HuH-7.5 (cell line): ENCODE measurements around the gene CSPG5.

Source experiments
- DNase-seq: peaks from one replicate; pipeline ENCODE4 v3.0.0; 2011; ENCODE audit warnings: low spot score

Gene CSPG5, protein sequence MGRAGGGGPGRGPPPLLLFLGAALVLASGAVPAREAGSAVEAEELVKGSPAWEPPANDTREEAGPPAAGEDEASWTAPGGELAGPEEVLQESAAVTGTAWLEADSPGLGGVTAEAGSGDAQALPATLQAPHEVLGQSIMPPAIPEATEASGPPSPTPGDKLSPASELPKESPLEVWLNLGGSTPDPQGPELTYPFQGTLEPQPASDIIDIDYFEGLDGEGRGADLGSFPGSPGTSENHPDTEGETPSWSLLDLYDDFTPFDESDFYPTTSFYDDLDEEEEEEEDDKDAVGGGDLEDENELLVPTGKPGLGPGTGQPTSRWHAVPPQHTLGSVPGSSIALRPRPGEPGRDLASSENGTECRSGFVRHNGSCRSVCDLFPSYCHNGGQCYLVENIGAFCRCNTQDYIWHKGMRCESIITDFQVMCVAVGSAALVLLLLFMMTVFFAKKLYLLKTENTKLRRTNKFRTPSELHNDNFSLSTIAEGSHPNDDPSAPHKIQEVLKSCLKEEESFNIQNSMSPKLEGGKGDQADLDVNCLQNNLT

DNA sequence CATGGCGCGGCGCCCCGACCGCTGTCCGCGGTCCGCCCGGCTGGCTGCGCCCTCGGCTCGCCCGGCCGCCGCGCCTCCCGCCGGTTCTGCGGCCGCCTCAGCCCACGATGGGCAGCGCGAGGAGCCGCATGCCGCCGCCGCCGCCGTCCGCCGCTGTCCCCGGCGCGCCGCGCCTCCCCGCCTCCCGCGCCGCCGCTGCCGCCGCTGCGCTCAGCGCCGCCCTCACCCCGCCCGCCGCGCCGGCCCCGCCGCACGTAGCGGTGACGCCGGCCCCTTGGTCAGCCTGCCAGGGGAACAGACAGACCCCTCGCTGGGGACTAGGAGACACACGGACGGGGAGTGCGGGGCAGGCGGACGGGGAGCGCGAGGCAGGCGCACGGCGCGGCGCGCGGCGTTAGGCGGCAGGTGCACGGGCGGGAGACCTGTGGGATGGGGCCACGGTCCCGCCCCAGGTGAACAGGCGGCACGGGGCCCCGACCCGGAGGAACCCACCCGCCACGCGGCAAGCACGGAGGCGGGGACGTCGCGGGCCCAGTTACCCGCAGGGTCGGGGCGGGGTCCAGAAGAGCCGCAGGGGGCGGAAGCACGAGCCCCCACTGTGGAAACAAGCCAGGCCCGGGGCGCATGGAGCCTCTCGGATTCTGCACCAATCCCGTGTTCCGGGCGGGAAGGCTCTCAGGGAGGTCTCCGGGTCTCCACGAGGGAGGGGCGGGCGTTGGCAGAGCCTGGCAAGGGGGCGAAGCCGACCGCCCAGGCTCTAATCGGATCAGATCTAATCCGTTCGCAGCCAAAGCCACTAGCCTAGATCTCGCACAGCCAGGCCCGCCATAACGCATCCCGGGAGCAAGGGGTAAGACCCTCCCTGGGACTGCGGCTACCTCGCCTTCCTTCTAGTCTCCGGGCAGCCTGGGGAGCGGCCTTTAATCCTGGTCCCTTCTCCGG lies at the start of gene CSPG5:
Gene CSPG5 (minus strand): TSS at position 175 of the 942 bp plus-strand sequence. CDS start 172 bp downstream, at position 3.
- DNase-seq: peak; percentile 56

DNA sequence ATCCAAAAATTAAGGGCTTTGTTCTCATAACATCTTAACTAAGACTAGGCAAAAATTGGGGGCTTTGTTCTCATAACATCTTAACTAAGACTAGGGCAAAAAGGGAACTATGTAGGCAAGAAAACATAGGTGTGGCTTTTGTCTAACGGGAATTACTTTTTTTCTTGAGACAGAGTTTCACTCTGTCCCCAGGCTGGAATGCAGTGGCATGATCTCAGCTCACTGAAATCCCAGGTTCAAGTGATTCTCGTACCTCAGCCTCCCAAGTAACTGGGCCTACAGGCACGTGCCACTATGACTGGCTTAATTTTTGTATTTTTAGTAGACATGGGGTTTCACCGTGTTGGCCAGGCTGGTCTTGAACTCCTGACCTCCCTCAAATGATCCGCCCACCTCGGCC lies 49.8 kb upstream of the CSPG5 start:
- no peak for DNase-seq

DNA sequence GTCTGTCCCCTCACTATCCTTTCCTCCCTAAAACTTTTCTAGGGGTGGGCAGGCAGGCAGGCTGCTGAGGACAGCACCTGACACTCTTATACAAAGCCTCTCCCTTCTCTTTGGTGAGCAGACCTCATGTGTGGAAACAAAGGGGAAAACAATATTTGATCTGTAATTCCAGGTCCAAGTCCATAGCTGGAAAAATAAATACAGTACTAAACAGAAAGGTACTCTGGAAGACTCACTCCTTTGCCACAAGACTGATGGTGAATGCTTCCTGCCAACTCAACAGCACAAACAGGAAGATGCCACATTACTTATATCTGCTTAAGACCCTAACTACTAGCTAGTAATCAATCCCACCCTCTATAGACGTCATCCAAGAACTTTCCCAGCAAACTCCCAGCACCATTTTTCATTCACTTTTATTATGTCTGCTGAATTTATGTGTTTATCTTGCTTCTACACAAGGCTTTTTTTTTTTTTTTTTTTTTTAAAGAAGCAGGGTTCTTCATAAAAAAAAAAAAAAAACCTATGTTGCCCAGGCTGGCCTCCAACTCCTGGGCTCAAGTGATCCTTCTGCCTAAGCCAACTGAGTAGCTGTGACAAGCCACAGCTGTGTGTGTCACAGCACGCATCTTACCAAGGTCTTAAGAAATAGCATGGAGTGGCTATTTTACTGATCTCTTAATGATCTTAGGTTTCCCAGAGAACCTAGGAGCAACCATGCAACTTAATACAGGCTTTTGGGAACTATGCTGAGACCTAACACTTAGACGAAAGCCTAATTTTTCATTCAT lies 44.2 kb upstream of the CSPG5 start:
- no peak for DNase-seq

DNA sequence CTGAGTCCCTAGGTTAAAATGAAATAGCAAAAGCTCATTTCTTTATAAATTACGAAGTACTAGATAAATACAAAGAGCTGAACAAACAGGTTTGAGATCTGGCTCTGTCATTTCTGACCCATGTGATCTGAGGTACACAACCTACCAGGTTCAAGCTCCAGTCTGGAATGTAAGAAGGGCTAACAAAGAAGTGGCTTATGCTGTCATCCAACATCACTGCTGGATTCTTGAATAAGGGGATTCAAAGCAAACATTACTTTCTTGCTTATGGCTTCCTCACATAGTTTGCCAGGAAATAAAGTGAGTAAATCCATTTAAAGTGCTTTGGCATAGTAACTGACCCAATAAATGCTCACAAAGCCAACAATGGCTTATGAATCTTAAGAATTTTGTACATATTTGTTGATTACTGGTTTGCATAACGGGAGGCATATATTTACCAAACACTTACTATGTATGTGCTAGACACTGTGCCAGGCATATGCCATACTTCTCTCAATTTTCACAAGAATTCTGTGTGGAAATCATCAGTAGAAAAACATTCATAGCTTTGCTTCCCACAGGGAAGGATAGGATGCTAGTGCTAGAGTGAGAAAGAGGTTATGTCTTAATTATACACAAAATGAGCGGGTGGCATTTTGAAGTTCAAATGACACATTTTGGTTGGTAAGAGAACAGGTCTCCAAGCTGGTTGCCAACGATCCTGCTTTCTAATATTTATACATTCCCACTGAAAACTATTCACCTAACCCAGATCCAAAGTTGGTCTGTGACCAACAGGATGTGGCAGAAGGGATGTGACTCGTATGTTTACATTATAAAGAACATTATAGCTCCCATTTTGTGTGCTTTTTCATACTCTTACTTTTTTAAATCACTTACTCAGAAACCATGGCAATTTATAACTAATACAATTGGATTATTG lies 38.7 kb upstream of the CSPG5 start:
- no peak for DNase-seq

DNA sequence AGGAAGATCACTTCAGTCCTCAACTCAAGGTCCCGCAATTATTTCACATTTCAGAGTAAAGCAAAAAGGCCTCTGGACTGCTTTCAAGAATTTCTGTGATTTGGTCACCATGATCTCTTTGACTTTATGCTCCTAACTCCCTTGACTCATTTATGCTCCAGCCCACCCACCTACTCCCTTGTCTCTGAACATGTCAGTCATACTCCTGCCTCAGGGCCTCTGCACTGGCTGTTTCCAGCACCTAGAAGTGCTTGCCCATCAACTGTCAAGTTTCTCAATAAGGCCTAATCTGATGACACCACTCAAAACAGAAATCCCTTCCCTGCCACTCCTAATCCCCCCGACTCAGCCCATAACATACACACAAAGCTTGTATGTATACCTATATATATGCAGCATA lies 36.1 kb upstream of the CSPG5 start:
- no peak for DNase-seq

DNA sequence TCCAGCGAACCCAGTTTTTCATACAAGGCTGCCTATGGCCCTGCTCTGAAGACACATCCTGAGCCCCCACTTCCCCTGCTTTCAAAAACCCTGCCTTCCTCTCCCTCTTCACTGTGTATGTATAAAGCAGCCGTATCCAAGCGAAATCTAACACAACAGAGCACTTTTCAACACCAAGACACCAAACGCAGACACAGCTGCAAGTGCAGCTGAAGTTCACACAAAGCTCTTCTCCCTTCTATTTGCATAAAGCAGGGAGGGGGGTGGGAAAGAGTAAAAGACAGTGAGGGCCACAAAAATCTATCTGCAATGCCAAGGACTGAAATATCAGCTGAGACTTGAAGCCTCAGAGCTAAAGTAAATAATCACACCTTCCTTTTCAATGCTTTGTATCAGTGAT lies 35.1 kb upstream of the CSPG5 start:
- no peak for DNase-seq

DNA sequence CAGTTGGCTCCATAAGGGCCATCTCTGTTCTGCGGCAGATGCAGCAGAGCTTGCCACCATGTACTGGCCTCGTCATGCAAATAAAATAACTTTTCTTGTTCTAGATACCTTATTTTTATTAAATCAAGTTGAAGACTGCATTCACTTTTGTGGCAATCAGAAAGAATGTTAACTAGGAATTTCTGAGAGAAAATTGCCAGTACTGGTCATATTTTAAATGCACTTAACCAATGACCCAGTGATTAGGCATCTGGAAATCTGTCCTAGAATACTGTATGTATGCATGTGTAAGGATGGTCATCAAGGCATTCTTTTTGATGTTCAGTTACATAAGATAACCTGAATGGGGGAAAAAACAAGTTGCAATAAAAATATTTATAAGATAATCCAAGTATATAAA lies 34.2 kb upstream of the CSPG5 start:
- no peak for DNase-seq

DNA sequence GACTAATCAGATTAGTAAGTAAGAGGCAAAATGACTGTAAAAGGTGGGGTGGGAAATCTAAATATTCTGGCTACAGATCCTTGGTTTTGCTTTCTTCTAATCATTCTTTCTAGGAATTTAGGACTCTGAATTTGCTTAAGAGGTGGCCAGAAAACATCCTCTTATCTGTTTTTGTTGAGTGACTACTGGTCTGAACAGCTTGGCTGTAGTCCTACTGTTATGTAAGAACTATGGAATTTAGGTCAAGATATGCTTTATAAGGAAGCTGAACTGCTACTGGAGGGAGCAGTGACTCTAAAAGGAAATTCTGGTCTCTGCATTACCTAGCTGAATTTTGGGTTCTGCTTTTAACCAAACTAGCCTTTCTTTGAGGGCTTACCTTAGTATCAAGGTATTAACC lies 33.5 kb upstream of the CSPG5 start:
- DNase-seq: no peak

DNA sequence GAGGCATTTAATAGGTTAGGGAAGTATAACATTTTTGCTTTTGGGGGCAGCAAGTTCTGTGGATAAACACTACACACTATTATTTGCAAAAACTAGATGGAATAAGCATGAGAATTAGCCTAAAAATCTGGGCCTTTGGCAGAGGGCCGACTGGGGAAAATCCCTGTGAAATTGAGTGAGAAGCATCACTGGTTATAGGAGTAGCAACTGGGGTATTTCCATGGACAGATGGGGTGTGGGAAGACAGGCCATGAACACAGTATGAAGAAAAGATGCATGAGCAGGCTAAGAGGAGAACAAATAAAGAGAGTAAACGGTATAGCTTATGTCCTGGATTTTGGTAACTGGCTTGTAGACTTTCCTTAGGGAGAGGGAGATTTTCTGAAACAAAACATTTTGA lies 32.9 kb upstream of the CSPG5 start:
- no peak for DNase-seq

DNA sequence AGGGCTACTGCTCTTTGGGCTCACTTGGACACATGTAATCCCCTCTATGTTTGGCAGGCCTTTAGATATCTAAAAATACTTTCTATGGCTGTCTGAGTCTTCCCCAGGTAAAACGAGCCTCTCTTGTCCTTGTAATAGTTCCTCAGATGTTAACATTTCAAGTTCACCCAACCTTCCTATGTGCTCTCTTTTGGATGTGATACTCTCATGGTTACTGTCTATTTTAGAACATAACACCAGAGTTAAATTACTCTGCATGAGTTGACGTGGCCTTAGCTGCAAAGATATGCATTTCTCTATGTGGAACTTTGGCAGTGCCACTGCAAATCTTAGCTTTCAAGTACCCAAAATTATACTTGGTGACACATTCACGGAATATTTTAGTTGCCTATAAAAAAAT lies 31.9 kb upstream of the CSPG5 start:
- no peak for DNase-seq

DNA sequence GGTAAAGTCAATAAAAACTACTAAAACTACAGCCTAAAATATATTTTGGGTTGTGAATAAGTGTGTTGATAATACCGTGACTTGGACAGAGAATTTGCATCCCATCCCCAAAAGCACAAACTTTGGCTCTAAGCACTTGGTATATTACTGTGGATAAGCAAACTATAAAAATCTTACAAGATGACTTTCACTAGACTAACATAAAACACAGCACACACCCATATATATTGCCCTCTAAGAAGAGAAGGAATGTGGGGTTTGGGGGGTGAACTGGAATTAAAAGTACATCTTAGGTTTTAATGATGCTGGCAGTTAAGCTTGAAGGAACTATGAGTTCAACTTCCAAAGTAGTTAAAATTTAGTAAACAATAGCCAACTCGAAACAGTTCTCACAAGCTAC lies 28.7 kb upstream of the CSPG5 start:
- DNase-seq: no peak

DNA sequence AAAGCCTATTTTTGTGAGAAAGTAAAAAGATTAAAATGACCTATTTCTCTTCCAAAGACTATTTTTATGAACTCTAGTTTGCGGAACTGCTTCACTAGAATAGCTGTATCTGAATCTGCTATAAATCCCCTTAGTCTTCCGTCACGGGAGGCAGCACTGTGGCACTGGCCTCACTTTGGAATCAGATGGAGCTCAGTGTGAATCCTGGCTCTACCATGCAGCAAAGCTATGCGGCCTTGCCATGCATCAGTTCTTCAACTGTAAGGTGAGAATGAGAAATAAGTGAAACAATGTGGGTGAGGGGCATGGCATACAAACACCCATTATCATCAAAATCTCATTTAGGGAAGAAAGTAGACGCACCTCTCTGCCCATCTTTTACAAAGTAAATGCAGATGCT lies 27.5 kb upstream of the CSPG5 start:
- no peak for DNase-seq

DNA sequence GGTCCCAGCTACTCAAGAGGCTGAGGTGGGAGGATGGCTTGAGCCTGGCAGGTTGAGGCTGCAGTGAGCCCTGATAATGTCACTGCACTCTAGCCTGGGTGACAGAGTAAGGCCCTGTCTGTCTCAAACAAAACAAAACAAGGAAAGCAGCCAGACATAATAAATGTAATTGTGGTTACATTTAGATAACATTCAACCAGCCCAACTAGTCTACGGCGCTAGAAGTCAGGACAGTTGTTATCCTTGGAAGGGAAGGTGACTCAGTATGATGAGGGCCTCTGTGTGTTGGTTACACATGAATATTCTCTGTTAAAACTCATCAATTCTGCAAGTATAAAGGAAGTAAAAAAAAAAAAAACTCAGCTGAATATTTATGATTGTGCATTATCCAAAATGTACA lies 27.0 kb upstream of the CSPG5 start:
- no peak for DNase-seq

DNA sequence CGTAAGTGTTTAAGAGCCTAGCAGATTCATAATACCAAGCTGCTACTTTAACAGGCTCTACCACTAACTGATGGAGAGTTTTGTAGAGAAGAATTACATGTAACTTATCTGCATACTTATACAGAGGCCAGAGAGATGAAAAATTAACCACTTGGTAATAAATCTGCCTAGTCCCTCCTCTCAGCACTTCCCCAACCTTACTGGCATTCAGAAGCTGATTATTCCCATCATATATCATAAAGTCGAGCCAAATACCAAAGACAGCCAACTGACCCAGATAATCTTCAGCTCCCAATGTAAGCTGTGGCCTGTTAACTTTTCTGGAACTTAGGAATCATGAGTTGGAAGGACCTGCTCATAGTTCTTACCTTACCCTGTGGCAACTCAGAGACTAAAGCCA lies 25.5 kb upstream of the CSPG5 start:
- no peak for DNase-seq

DNA sequence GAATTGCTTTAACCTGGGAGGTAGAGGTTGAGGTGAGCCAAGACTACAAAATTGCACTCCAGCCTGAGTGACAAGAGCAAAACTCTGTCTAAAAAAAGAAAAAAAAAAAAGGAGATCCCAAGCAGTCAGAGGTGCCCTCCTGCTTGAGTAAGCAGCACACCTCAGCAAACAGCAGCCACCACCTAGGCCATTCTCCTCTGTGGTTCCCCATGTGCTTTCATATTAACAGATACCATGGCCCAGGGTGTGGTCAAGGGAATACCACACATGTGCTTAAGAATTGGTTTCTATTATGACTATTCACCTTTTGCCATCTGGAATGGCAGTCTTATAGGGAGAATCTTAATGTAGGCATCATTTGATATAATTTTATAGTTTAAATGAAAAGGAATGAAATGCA lies 24.7 kb upstream of the CSPG5 start:
- no peak for DNase-seq

DNA sequence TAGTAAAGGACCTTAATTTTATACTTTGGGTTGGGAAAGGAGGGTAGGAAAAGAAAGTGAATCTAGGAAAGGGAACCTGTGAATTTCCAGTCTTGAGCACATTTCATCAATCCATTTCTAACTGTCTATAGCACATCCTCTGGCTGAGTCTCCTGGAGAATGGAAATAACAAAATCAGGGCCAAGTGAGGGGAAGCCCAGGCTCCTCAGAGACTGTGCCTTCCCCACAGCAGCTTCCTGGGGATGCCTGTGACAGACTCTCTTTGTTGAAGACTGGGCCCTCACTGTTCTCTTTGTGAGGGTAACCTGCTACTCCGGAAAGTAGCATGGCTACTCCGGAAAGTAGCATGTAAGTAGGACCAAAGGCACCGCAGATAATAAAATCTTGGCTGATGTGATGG lies 22.6 kb upstream of the CSPG5 start:
- no peak for DNase-seq

DNA sequence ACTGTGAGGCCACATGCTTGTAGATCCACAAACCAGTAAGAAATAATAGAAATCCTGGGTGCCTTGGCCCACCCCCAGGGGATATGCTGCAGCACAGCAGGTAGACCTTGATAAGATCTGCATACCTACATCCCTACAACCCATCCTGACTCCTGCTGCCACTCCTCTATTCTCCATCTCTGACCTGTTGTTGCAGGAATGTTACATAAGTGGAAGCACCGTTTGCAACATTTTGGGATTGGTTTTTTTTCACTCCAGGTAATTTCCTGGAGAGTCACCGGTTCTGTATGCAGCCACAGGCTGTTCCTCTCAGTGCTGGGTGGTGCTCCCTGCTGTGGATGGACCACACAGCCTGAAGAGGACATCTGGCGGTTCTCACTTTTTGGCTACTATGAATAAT lies 16.1 kb upstream of the CSPG5 start:
- DNase-seq: no peak

DNA sequence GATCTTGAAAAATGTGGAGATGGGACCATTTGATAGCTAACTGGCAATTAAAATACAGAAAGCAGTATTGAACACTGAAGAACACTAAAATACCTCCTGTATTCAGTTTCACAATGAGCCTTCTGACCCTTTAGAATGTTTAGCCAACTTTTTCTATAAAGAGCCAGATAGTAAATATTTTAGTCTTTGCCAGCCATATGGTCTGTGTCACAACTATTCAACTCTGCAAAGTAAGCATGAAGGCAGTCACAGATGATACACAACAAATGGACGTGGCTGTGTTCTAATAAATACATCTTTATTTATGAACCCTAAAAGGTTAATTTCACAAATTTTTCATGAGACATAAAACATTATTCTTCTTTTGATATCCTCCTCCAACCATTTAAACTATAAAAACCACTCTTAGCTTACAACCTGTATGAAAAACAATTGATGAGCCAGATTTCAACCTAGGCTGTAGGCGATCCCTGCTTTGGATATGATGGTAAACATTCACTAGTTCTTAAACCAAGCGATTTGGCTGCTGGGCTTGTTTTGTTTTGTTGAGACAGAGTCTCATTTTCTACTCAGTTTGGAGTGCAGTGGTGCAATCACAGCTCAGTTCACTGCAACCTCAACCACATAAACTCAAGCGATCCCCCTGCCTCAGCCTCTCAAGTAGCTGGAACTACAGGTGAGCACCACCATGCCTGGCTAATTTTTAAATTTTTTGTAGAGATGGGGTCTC lies 13.6 kb upstream of the CSPG5 start:
- no peak for DNase-seq

DNA sequence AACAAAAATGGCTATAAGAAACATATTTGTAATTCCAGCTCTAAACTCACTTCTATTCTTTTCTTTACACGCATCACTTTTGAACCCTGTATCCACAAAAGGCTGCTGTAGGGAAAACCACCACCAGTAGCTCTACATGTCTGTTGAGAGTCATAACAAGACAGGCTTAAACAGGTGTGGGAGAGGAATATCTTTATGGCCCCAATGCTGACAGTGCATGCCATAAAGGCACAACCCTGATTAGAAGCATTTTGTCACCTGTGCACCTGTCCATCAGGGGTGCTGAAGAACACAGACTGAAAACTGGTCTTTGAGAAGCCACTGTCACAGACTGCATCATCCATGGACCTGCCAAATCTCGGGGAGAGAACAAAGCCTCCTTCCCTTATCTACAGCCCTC lies 11.6 kb upstream of the CSPG5 start:
- DNase-seq: no peak

DNA sequence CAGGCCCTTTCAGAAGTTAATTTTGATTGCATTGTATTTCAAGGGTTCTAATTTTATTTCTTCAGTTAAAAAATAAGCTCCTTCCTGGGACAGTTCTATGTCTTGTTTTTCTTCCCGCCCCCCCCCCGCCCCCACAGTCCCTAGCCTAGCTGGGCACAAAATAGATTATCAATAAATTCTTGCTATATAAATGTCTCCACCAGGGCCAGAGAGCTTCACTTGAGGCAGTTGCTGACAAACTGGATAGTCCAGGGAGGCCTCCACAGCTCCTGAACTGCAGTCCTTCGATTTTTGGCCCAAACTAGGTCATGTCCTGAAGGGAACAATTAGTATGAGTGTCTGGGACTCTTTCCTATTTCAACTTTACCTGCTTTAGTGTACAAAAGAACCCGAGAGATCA lies 9.9 kb upstream of the CSPG5 start:
- no peak for DNase-seq
